ENCODE results near the gene TNRC6C. TPM values are rescaled to one million over a fixed set of nuclear protein-coding genes. Genes with fewer than 3 reads are reported as not detected.

The TNRC6C gene
- total and polyA plus RNA-seq, 9 of the 15 experiments (the other 6 are each of a cell fraction or from before 2014, with no cell fraction given), result 0.20 to 4.9 (median 2.3) TPM

DNA sequence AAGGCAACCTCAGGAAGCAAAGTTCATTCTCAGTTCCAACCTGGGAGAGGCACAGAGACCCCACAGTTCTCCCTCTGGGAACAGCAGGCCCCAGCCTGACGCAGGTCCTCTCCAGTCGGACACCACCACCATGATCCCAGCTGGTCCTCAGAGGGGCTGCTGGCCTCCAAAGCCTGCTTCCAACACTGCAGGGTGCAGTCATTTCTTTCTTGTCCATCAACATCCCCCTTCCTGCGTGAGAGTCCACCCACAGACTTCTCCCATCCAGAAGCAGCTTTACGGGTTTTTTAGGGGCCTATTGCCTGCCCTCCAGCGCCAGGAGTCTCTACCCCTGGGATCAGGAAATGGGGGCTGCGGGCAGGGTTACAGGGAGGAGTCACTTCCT is 29.3 kb upstream of the TNRC6C start:
- Histone ChIP-seq H2AFZ (ENCODE audit: low read depth, low read length) (no peak overlapping the region), H3K9ac (ENCODE audit: insufficient read depth in 1 of 2, low read depth in 2 of 2, low read length in 2 of 2) (no peak overlapping the region), H3K4me3 (no peak overlapping the region), H3K4me1 (replicated peaks in 1 of 2; ENCODE audit: control insufficient read depth in 2 of 2, insufficient read depth in 2 of 2, low read length in 2 of 2) (peaks cover 6 to 11% of the 10 kb centered on the region in 2 experiments; a peak in 3 of 5 replicates), H3K9me3 (replicated peaks; ENCODE audit: control insufficient read depth, insufficient read depth, low read depth, low read length) (no peaks in the 10 kb centered on the region), H3K36me3 (ENCODE audit: control insufficient read depth, insufficient read depth, low read length) (no peaks in the 10 kb centered on the region), H4K20me1 (replicated peaks; ENCODE audit: control insufficient read depth, insufficient read depth, low read length) (0 out of 2 replicates have a peak, but pooled peaks cover 6% of the 10 kb centered on the region), H3K9me1 (ENCODE audit: control insufficient read depth, insufficient read depth, low read length) (peaks cover 3% of the 10 kb centered on the region), H3K79me2 (ENCODE audit: control insufficient read depth, insufficient read depth, low read length) (no peaks in the 10 kb centered on the region), H3K27me3 (ENCODE audit: control insufficient read depth in 2 of 2, insufficient read depth in 2 of 2, low read length in 2 of 2) (peaks cover 31 to 77% of the 10 kb centered on the region in 2 experiments), H3K27ac (ENCODE audit: extremely low read depth, low read depth, low read length) (no peak overlapping the region), H3K4me2 (ENCODE audit: insufficient read depth, low read length) (no peak overlapping the region)
- no peak for FAIRE-seq
- DNase-seq (ENCODE audit: extremely low read depth in 1 of 4, low spot score in 3 of 4), result no peak
- CTCF ChIA-PET (ENCODE audit: low intra/inter-chr PET ratio), result no interaction called here
- WGBS (ENCODE audit: insufficient coverage, low coverage, missing lambda C conversion rate), result 0% methylated on average over 6 of the region's 6 CpGs
- no peak for TF ChIP-seq NFXL1 (CRISPR knock-in tag; IDR thresholded peaks at IDR 0.05)
- no peak for TF ChIP-seq BRD4 (IDR thresholded peaks at IDR 0.05)
- TF ChIP-seq, protein P1, sequence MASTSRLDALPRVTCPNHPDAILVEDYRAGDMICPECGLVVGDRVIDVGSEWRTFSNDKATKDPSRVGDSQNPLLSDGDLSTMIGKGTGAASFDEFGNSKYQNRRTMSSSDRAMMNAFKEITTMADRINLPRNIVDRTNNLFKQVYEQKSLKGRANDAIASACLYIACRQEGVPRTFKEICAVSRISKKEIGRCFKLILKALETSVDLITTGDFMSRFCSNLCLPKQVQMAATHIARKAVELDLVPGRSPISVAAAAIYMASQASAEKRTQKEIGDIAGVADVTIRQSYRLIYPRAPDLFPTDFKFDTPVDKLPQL (IDR thresholded peaks at IDR 0.05; ENCODE audit: extremely low read depth, insufficient read length), result no peak
- TF ChIP-seq ZHX1 (conservative IDR thresholded peaks at IDR 0.05; ENCODE audit: low read length), result no peak
- no peak for TF ChIP-seq ATF1 (CRISPR knock-in tag; IDR thresholded peaks at IDR 0.05)
- TF ChIP-seq ATF1 (tag; IDR thresholded peaks at IDR 0.05), result no peak
- TF ChIP-seq ZNF436 (CRISPR knock-in tag; IDR thresholded peaks at IDR 0.05), result no peak
- TF ChIP-seq MAFK (IDR thresholded peaks at IDR 0.05; ENCODE audit: low read length), result no peak
- no peak for TF ChIP-seq HEY1 (CRISPR knock-in tag; IDR thresholded peaks at IDR 0.05; ENCODE audit: borderline replicate concordance)
- no peak for TF ChIP-seq GATA2 (CRISPR knock-in tag; IDR thresholded peaks at IDR 0.05)
- no peak for TF ChIP-seq ZNF134 (CRISPR knock-in tag; conservative IDR thresholded peaks at IDR 0.05)
- no peak for TF ChIP-seq TCFL5 (CRISPR knock-in tag; conservative IDR thresholded peaks at IDR 0.05)
- TF ChIP-seq, protein P2, sequence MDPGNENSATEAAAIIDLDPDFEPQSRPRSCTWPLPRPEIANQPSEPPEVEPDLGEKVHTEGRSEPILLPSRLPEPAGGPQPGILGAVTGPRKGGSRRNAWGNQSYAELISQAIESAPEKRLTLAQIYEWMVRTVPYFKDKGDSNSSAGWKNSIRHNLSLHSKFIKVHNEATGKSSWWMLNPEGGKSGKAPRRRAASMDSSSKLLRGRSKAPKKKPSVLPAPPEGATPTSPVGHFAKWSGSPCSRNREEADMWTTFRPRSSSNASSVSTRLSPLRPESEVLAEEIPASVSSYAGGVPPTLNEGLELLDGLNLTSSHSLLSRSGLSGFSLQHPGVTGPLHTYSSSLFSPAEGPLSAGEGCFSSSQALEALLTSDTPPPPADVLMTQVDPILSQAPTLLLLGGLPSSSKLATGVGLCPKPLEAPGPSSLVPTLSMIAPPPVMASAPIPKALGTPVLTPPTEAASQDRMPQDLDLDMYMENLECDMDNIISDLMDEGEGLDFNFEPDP (CRISPR knock-in tag; IDR thresholded peaks at IDR 0.05), result no peak
- TF ChIP-seq EP300 (IDR thresholded peaks at IDR 0.05; ENCODE audit: low read length), result no peak
- TF ChIP-seq TARDBP (IDR thresholded peaks at IDR 0.05), result no peak
- no peak for TF ChIP-seq MXI1 (IDR thresholded peaks at IDR 0.05; ENCODE audit: low read depth, low read length)
- TF ChIP-seq MTA1 (IDR thresholded peaks at IDR 0.05; ENCODE audit: borderline replicate concordance), result no peak
- no peak for TF ChIP-seq ZNF133 (CRISPR knock-in tag; IDR thresholded peaks at IDR 0.05)
- no peak for TF ChIP-seq ARID2 (IDR thresholded peaks at IDR 0.05)
- TF ChIP-seq, protein P3, sequence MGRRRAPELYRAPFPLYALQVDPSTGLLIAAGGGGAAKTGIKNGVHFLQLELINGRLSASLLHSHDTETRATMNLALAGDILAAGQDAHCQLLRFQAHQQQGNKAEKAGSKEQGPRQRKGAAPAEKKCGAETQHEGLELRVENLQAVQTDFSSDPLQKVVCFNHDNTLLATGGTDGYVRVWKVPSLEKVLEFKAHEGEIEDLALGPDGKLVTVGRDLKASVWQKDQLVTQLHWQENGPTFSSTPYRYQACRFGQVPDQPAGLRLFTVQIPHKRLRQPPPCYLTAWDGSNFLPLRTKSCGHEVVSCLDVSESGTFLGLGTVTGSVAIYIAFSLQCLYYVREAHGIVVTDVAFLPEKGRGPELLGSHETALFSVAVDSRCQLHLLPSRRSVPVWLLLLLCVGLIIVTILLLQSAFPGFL (CRISPR knock-in tag; IDR thresholded peaks at IDR 0.05), result no peak
- no peak for TF ChIP-seq HCFC1 (IDR thresholded peaks at IDR 0.05; ENCODE audit: low read depth, low read length)
- POLR2A ChIA-PET, result interaction anchor here (0.5 to 0.7 kb wide), 3 partner anchors 230 to 537 kb away, joined by 3 read pairs; no protein-coding TSS in a partner anchor
- intact Hi-C loops (cut with micrococcal nuclease), result no loop called here
- ATAC-seq, result no peak
- no TSS peak for BruUV-seq (replicated peaks)
- in situ Hi-C loops (cut with MboI), result no loop called here
